ENCODE data around the gene A4GALT.
"Not testable (repeated sequence)": the region's sequence is repeated elsewhere in the genome, so short reads cannot be mapped to it uniquely, and the experiment has no call there.

A4GALT gene

GRCh38 chr22:42734406-42734805, 13.7 kb upstream of the A4GALT start:
- no peak for DNase-seq

DNA sequence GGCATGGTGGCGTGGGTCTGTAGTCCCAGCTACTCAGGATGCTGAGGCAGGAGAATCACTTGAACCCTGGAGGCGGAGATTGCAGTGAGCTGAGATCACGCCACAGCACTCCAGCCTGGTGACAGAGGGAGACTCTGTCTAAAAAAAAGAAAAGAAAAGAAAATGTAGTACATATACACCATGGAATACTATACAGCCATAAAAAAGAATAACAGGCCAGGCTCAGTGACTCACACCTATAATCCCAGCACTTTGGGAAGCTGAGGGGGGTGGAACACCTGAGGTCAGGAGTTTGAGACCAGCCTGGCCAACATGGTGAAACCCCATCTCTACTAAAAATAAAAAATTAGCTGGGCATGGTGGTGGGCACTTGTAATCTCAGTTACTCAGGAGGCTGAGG, 12.7 kb upstream of the A4GALT start:
- DNase-seq = not testable (repeated sequence)

GRCh38 chr22:42732081-42732480, 11.4 kb upstream of the A4GALT start:
- no peak for DNase-seq

DNA sequence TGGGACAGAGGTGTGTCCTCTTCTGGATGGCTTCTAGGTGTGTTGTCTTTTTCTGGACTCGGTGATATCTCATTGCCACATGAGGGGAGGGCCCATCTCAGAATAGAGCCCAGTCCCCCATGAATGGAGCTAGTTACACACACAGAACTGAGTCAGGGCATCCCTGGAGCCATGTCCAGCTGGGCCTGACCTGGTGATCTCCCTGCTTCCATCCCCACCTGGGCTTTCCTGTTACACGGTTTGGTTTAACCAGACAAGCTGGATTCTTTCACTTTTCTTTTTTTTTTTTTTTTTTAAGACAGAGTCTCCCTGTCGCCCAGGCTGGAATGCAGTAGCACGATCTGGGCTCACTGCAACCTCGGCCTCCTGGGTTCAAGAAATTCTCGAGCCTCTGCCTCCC, 6.1 kb upstream of the A4GALT start:
- no peak for DNase-seq

DNA sequence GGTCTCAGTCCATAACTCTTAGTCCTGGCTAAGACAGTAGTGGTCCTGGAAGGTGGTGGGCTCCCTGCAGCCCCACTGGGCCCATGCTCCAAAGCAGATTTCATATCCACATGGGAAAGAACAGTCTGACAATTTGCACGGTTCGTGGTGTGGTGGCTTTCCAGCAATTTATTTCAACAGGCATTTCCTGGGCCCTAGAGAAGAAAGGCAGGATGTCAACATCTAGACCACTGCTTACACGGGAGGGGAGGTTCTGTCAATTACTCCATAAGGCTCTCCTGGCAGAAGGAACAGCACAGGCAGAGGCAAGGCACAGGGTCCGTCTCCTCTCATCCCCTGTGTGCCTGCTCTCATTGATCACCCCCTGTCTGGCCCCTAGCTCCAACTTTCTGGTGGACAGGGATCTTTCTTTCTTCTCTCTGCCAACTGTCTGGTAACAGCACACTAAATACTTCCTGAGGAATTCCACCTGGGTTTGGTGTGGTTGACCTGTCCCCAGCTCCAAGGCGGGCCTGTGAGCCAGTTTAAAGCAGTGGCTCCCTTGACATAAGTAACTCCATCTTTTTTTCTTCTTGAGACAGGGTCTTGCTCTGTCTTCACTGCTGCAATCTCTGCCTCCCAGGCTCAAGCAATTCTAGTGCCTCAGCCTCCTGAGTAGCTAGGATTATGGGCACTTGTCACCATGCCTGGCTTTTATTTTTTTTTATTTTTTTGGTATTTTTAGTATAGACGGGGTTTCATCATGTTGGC, 5.1 kb upstream of the A4GALT start:
- no peak for DNase-seq

DNA sequence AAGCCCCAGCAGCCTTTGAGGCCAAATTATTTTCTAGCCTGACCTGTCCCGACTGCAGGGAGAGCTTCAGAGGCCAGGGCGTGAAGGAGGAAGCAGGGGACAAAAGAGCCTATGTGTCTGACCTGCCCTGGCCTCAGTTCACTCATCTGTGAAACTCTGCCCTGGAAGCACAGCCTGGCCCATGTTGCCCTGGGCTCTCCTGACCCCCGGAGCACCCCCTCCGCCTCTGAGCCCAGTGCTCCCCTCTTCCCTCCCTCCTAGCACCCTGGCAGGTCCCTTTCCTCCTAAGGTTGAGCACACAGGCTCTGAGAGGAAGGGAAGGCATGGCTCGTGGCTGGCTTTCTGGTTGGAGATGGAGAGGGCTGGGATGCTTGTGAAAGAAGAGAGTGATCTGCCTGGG, 3.4 kb upstream of the A4GALT start:
- DNase-seq = no peak

DNA sequence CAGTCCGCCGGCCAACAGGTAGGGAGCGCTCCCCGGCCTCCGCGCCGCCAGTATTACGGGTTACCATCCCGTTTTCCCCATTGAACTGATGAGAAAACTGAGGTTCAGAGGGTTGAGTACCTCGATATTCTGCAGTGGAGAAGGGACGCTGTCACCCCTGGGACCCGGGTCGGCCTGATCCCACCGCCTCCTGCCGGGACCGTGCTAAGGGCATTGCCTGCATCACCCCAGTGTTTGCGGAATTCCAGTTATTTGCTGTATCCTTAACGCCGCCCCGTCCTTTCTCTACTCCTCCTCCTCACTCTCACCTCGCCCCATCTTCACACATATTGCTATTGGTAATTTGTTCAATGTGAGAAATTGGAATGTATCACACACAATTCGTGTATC, 370 bp upstream of the A4GALT start:
- no peak for DNase-seq

GRCh38 chr22:42719656-42720262, 911 bp downstream of the A4GALT start:
- no peak for DNase-seq

GRCh38 chr22:42719133-42719532, 1.5 kb downstream of the A4GALT start:
- DNase-seq = no peak

GRCh38 chr22:42717197-42717928, 3.3 kb downstream of the A4GALT start:
- DNase-seq = no peak

- no peak for DNase-seq
Observed at GRCh38 chr22:42716649-42717127, 4.0 kb downstream of the A4GALT start.

- DNase-seq = no peak
Observed at GRCh38 chr22:42716221-42716620, 4.4 kb downstream of the A4GALT start.

GRCh38 chr22:42714768-42715390, 5.8 kb downstream of the A4GALT start:
- DNase-seq = no peak

- DNase-seq = no peak
Observed at GRCh38 chr22:42714308-42714707, 6.4 kb downstream of the A4GALT start.

DNA sequence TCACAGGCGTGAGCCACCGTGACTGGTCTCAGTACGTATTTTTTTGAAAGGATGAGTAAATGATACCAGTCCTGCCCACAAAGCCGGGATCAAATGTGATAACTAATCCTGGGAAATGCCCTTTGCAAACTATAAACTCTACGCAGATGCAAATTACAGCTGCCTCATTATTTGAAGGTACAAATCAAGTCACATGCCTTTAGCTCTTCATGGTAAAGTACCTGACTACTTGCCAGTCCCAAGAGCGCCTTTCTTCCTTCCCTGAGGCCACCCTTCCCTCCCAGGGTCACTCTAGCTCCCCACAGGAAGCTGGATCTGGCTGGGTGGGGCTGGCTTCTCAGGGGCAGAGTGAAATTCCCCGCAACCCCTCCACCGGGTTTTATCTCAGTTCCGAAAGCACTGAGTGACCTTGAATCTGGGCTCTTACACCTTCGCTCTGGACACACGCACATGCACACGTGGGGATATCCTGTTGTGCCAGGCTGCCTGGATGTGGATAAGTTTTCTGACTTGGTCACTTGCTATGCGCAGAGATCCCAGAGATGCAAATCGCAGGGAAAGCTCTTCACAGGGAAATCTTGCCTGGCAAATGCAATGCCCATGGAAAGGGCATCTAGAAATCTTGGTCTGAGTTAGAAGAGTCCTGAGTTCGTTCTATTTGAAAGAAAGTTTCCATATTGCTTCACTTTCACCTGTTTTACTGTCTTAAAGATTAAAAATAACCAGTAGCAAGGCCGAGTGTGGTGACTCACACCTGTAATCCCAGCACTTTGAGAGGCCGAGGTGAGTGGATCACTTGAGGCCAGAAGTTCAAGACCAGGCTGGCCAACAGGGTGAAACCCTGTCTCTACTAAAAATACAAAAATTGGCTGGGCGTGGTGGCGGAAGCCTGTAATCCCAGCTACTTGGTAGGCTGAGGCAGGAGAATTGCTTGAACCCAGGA, 8.5 kb downstream of the A4GALT start:
- no peak for DNase-seq

GRCh38 chr22:42711281-42711731, 9.4 kb downstream of the A4GALT start:
- no peak for DNase-seq

- no peak for DNase-seq
Observed at GRCh38 chr22:42708417-42708816, 12.3 kb downstream of the A4GALT start.

DNA sequence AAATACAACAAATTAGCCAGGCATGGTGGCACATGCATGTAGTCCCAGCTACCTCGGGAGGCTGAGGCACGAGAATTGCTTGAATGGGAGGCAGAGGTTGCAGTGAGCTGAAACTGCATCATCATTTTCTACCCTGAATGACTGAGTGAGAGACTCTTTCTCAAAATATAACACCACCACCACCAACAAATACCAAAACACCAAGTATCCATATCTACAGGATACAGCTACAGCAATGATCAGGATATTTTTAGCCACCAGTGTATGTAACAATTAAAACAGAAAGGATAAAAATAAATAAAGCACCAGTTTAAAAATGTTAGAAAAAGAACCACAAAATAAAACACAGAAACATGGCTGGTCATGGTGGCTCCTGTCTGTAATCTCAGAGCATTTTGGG, 13.2 kb downstream of the A4GALT start:
- DNase-seq = no peak

DNA sequence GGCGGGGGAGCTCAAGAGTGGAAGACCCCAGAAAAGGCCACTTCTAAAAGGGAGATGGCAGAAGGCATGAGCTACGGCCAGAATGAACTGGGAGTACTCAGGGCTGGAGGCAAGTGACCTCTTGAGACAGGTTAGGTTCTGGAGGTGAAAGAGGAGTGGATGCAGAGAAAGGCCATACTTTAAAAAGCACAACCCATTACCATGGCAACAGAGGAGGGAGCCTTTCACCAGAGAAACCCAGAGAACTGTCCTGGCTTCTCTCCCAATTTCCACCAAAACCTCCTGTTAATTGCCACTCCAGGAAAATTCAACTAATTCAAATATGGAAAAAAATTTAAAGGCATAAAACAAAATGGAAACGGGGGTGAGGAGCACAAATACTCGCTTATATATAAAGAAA, 15.8 kb downstream of the A4GALT start:
- no peak for DNase-seq

- DNase-seq = no peak
Observed at GRCh38 chr22:42702675-42703074, 18.0 kb downstream of the A4GALT start.

DNA sequence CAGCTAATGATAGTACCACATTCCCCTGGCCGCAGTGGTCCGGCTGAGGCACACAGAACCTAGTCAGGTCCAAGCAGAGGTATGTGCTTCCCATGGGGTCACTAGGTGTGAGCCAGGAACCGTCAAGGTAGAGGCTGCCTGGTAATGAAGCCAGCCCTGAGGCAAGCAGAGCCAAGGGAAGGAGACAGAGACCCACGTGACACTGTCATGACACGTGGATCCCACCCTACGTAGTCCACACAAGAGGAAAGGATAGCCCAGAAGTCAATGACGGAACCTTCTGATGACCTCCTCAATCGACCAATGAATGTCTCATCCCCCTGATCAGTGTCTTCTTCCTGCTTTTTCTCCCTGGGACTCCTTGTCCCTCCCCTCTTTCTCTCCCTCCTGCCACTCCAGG, 19.0 kb downstream of the A4GALT start:
- no peak for DNase-seq

DNA sequence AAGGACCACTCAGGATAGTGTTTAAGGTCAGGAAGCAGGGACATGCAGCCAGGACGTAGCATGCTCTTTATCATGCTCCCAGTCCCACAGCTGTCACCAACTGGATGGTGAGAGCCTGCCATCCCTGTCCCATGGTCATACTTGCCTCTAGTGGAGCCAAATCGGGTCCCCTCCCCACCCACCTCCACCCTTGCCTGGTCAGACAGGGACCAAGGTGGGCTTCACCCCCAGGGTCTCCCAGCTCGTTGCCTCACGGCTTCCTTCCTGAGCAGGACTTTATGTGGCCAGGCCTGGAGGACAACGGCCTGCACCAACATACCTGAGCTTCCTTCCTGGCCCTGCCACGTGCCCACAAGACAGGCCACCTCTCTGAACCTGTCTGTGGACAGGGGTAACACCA, 19.8 kb downstream of the A4GALT start:
- DNase-seq = no peak
